ENCODE results near the gene TNFRSF9. TPM values are rescaled to one million over a fixed set of nuclear protein-coding genes. Genes with fewer than 3 reads are reported as not detected.

TNFRSF9 gene
- total RNA-seq, 2 donors from 2014 or later, result not detected

DNA sequence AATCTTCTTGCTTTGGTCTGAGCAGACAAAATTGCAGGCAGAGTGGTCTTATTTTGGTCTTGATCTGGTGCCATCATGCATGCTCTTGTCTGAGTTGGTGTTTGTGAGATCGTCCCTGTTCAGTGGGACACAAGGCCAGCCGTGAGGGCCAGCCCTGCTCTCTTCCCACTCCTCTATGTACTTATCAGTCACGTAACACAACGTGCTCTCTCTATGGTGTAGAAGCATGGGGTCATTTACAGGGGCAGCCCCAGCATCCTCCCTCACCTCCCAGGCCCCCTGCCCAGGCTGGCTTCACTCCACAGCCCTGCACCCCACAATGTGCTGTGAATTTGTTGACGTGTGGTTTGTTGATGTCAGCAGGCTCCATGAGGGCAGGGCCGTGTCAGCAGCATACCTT is 69.5 kb downstream of the TNFRSF9 start:
- no peaks in the 10 kb centered on the region for H3K27me3 ChIP-seq
- H3K27ac ChIP-seq, result no peak overlapping the region
- TF ChIP-seq, protein P1, sequence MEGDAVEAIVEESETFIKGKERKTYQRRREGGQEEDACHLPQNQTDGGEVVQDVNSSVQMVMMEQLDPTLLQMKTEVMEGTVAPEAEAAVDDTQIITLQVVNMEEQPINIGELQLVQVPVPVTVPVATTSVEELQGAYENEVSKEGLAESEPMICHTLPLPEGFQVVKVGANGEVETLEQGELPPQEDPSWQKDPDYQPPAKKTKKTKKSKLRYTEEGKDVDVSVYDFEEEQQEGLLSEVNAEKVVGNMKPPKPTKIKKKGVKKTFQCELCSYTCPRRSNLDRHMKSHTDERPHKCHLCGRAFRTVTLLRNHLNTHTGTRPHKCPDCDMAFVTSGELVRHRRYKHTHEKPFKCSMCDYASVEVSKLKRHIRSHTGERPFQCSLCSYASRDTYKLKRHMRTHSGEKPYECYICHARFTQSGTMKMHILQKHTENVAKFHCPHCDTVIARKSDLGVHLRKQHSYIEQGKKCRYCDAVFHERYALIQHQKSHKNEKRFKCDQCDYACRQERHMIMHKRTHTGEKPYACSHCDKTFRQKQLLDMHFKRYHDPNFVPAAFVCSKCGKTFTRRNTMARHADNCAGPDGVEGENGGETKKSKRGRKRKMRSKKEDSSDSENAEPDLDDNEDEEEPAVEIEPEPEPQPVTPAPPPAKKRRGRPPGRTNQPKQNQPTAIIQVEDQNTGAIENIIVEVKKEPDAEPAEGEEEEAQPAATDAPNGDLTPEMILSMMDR (IDR thresholded peaks at IDR 0.05), result no peak
- no peak overlapping the region for H3K4me3 ChIP-seq
- H3K4me1 ChIP-seq, result no peaks in the 10 kb centered on the region
- no peaks in the 10 kb centered on the region for H3K36me3 ChIP-seq
- DNase-seq (ENCODE audit: low spot score), result peak; percentile 21
- H3K9me3 ChIP-seq, result no peaks in the 10 kb centered on the region

DNA sequence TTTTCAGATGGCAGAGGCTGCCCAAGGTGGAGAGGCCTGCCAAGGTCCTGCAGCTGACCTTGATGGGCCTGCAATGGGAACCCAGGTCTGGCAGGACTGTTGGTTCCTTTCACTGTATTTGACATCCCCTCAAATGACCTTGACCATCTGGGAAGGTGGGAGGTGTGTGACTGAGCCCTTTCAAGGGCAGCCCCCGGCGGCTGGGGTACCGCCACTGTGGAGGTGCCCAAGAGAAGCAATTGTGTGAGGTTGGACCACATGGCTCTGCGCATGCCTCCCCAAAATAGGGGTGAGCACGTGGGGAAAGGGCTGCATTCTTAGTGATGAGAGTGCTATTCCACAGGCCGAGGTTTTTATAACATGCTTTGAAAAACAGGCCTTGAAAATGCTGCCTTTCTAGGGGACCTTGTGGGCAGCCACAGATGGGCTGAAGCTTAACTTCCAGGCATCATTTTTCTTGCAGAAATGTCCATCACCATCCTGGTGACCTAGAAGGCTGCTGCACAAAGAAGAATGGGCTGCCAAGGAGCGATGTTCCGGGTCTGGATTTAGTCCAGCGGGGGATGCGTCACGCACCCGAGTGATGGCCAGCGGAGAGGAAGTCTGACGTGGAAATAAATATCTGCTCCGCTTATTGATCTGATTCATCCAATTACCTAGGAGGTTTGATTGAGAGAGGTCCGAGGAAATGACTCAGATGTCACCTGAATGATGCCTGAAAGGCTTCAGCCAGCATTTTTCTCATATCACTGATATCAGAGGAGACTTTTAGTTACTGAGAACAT is 71.3 kb downstream of the TNFRSF9 start:
- Histone ChIP-seq H3K27ac (no peak overlapping the region), H3K4me1 (no peaks in the 10 kb centered on the region), H3K36me3 (no peaks in the 10 kb centered on the region), H3K9me3 (no peaks in the 10 kb centered on the region), H3K4me3 (no peak overlapping the region), H3K27me3 (no peaks in the 10 kb centered on the region)
- TF ChIP-seq, protein P1 (IDR thresholded peaks at IDR 0.05), result no peak
- no peak for DNase-seq (ENCODE audit: low spot score)

DNA sequence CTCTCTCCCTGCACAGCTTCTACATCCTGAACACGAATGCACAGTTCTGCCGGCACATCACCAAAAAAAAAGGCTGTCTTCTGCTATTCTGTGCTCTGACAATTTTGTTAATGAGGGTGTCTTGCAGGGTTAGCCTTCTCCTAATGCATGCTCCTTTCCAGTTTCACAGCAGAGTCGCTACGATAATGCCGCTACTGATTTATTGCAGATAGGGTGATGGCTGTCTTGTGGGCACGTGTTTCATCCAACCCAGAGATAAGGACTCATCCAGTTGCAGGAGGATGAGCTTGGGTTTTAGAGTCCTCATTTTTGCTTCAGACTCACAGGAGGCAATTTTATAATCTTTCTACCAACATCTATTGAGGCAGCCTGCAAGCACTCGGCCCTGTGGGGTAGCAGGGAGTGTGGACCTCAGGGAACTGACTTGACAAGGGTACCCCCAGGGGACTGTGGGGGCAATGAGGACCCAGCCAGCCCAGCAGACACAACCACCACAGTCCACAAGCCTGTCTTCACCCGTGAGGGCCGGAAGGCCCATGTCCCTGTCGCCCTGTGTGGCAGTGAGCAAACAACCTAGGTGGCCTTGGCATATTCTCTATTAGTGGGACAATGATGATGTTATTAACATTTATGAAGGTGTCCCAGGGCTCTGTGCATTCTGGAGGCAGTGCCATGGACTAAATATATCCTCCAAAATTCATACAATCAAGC is 72.4 kb downstream of the TNFRSF9 start:
- no peaks in the 10 kb centered on the region for H3K4me1 ChIP-seq
- TF ChIP-seq, protein P1 (IDR thresholded peaks at IDR 0.05), result no peak
- H3K27me3 ChIP-seq, result no peaks in the 10 kb centered on the region
- no peaks in the 10 kb centered on the region for H3K36me3 ChIP-seq
- no peak overlapping the region for H3K27ac ChIP-seq
- DNase-seq (ENCODE audit: low spot score), result no peak
- H3K4me3 ChIP-seq, result no peak overlapping the region
- H3K9me3 ChIP-seq, result no peaks in the 10 kb centered on the region

DNA sequence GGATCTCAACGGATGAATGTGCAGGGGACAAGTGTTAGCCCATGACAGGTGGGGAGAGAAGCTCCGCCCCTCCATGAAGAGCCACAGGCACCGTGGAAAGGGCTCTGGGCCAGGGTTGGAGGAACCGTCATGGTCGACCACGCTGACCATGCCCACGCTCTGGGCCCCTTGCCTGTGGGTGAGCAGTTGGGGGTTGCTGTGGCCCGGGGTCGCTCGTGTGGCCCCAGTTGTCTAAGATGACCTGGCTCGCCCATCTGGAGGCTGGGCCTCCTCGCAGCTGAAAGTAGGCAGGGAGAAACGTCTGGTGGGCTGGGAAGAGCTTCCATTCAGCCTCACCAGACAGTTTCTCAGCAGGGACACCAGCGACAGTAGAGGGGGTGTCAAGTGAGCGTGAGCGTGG is 74.7 kb downstream of the TNFRSF9 start:
- TF ChIP-seq, protein P1 (IDR thresholded peaks at IDR 0.05), result no peak
- Histone ChIP-seq H3K4me3 (no peak overlapping the region), H3K4me1 (no peaks in the 10 kb centered on the region), H3K27me3 (no peaks in the 10 kb centered on the region), H3K27ac (no peak overlapping the region), H3K9me3 (no peaks in the 10 kb centered on the region), H3K36me3 (no peaks in the 10 kb centered on the region)
- no peak for DNase-seq (ENCODE audit: low spot score)

Other genes starting within 250 kb of the TNFRSF9 start
- gene VAMP3, start 169.5 kb downstream of the TNFRSF9 start, total RNA-seq, result 10 to 100 TPM; 84.3 to 97.9 TPM
- gene PER3, start 156.5 kb downstream of the TNFRSF9 start, total RNA-seq, result 10 to 100 TPM; 11.7 to 17.8 TPM
- gene UTS2, start 87.8 kb downstream of the TNFRSF9 start, total RNA-seq, result not detected
- 100 to 1,000 TPM; 206 to 266 TPM for gene PARK7, start 20.9 kb upstream of the TNFRSF9 start, total RNA-seq
- gene ERRFI1, start 85.5 kb upstream of the TNFRSF9 start, total RNA-seq, result 10 to 100 TPM; 33.0 to 34.5 TPM